H1 (cell line): ENCODE data around the gene NUDCD2. TPM values are rescaled to one million over a fixed set of nuclear protein-coding genes. Genes with fewer than 3 reads are reported as not detected.

Source experiments
- FOSL1 ChIP-seq: IDR thresholded peaks from 2 replicates; pipeline ENCODE4 v1.6.1; 2011; ENCODE audit warnings: mild to moderate bottlenecking, low read depth, low read length, moderate library complexity; ENCODE audit not compliant: insufficient read depth
- POLR2A ChIP-seq, 2 experiments: IDR thresholded peaks; 1 replicate in 1 of 2; 2 replicates in 1 of 2; pipeline ENCODE4 v1.6.1; 2011; ENCODE audit warnings: low read depth in 2 of 2, low read length in 2 of 2, mild to moderate bottlenecking in 2 of 2; ENCODE audit errors: control extremely low read depth in 1 of 2
- TBP ChIP-seq: IDR thresholded peaks from 2 replicates; pipeline ENCODE4 v1.6.1; 2011; ENCODE audit warnings: low read depth, low read length, improper control_type of control experiment
- polyA plus RNA-seq, 7 experiments: library from polyadenylated mRNA; depleted of rRNA in 3 of 7; stranded (reverse) in 5 of 7; unstranded in 2 of 7; fragments of >200 nt in 5 of 7; fragments of 200-250 nt in 2 of 7; gene quantifications; 1 replicate in 5 of 7; 2 replicates in 1 of 7; 4 replicates in 1 of 7; pipeline versions ENCODE4 v1.2.1 to v1.2.3, GENCODE V29; 2011 to 2013; ENCODE audit warnings: missing spikeins in 2 of 7, mixed read lengths in 2 of 7
- total RNA-seq: library from RNA; stranded (reverse); fragmentation: NEBNext Ultra II Directional; extraction: Animal tissue kit (Norgen Biotek cat#: 25700); gene quantifications from 2 replicates; pipeline ENCODE4 v1.2.1, GENCODE V29; 2021
- TF ChIP-seq, protein P1 (sequence below): fragments of 300-600 bp; sonication (generic); IDR thresholded peaks from 2 replicates; pipeline ENCODE4 v1.7.1; 2012; ENCODE audit warnings: low read length, moderate library complexity, mild to moderate bottlenecking, inconsistent platforms; ENCODE audit not compliant: insufficient replicate concordance

NUDCD2 gene
- total and polyA plus RNA-seq, 2 of the 8 experiments (the other 6 are each of a cell fraction or from before 2014, with no cell fraction given), result 12.2 to 59.5 TPM

DNA sequence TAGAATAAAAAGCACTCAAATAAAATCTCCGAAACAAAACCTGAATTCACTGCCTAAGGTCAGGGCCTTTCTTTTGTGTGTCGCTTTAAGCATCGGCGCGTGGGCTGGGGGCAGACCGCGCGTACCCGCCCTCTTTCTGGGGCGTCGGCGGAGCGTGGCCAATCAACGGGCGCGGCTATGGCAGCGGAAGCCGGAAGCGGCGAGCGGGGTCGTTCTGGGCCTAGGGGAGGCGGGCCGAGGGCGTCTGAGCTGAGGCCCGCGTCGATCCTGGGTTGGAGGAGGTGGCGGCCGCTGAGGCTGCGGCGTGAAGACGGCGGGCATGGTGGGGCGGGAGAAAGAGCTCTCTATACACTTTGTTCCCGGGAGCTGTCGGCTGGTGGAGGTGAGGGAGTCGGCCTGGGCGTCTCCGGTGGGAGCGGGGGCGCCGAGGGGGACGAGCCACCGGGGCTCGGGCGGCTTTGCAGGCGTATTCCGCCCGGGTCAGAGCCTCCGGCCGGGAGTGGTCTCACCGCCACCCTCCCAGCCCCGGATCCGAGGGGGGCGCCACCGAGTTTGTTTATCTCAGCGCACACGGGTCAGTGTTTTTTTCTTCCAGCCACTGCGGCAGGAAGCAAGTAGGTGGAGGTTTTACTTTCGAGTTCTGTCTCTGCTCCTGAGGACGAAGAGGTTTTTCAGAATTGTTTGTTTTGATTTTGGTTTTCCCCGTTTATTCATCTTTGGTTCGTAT is 45.6 kb upstream of the NUDCD2 start, which contains the start of gene MAT2B (continued):
- TF ChIP-seq, protein P1, sequence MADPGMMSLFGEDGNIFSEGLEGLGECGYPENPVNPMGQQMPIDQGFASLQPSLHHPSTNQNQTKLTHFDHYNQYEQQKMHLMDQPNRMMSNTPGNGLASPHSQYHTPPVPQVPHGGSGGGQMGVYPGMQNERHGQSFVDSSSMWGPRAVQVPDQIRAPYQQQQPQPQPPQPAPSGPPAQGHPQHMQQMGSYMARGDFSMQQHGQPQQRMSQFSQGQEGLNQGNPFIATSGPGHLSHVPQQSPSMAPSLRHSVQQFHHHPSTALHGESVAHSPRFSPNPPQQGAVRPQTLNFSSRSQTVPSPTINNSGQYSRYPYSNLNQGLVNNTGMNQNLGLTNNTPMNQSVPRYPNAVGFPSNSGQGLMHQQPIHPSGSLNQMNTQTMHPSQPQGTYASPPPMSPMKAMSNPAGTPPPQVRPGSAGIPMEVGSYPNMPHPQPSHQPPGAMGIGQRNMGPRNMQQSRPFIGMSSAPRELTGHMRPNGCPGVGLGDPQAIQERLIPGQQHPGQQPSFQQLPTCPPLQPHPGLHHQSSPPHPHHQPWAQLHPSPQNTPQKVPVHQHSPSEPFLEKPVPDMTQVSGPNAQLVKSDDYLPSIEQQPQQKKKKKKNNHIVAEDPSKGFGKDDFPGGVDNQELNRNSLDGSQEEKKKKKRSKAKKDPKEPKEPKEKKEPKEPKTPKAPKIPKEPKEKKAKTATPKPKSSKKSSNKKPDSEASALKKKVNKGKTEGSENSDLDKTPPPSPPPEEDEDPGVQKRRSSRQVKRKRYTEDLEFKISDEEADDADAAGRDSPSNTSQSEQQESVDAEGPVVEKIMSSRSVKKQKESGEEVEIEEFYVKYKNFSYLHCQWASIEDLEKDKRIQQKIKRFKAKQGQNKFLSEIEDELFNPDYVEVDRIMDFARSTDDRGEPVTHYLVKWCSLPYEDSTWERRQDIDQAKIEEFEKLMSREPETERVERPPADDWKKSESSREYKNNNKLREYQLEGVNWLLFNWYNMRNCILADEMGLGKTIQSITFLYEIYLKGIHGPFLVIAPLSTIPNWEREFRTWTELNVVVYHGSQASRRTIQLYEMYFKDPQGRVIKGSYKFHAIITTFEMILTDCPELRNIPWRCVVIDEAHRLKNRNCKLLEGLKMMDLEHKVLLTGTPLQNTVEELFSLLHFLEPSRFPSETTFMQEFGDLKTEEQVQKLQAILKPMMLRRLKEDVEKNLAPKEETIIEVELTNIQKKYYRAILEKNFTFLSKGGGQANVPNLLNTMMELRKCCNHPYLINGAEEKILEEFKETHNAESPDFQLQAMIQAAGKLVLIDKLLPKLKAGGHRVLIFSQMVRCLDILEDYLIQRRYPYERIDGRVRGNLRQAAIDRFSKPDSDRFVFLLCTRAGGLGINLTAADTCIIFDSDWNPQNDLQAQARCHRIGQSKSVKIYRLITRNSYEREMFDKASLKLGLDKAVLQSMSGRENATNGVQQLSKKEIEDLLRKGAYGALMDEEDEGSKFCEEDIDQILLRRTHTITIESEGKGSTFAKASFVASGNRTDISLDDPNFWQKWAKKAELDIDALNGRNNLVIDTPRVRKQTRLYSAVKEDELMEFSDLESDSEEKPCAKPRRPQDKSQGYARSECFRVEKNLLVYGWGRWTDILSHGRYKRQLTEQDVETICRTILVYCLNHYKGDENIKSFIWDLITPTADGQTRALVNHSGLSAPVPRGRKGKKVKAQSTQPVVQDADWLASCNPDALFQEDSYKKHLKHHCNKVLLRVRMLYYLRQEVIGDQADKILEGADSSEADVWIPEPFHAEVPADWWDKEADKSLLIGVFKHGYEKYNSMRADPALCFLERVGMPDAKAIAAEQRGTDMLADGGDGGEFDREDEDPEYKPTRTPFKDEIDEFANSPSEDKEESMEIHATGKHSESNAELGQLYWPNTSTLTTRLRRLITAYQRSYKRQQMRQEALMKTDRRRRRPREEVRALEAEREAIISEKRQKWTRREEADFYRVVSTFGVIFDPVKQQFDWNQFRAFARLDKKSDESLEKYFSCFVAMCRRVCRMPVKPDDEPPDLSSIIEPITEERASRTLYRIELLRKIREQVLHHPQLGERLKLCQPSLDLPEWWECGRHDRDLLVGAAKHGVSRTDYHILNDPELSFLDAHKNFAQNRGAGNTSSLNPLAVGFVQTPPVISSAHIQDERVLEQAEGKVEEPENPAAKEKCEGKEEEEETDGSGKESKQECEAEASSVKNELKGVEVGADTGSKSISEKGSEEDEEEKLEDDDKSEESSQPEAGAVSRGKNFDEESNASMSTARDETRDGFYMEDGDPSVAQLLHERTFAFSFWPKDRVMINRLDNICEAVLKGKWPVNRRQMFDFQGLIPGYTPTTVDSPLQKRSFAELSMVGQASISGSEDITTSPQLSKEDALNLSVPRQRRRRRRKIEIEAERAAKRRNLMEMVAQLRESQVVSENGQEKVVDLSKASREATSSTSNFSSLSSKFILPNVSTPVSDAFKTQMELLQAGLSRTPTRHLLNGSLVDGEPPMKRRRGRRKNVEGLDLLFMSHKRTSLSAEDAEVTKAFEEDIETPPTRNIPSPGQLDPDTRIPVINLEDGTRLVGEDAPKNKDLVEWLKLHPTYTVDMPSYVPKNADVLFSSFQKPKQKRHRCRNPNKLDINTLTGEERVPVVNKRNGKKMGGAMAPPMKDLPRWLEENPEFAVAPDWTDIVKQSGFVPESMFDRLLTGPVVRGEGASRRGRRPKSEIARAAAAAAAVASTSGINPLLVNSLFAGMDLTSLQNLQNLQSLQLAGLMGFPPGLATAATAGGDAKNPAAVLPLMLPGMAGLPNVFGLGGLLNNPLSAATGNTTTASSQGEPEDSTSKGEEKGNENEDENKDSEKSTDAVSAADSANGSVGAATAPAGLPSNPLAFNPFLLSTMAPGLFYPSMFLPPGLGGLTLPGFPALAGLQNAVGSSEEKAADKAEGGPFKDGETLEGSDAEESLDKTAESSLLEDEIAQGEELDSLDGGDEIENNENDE, result no peak
- peak; percentile 83 to 89 for TF ChIP-seq POLR2A (IDR thresholded peaks at IDR 0.05; ENCODE audit: control extremely low read depth in 1 of 2, low read depth in 2 of 2, low read length in 2 of 2)
- TF ChIP-seq FOSL1, result no peak
- TF ChIP-seq TBP, result peak; percentile 80
